Forelimb muscle (tissue), 1 donor: ENCODE measurements around the gene SLC25A31. TPM values are rescaled to one million over a fixed set of nuclear protein-coding genes. Genes with fewer than 3 reads are reported as not detected.

Source experiments
- DNase-seq: peaks from one replicate; pipeline ENCODE4 v3.0.0-alpha.2; 2013; ENCODE audit warnings: low read depth
- polyA plus RNA-seq: library from polyadenylated mRNA; unstranded; fragments of 120-200 nt; gene quantifications from one replicate; pipeline ENCODE4 v1.2.1, GENCODE V29; 2013; ENCODE audit not compliant: insufficient read length

SLC25A31 gene
- not detected for polyA plus RNA-seq

DNA sequence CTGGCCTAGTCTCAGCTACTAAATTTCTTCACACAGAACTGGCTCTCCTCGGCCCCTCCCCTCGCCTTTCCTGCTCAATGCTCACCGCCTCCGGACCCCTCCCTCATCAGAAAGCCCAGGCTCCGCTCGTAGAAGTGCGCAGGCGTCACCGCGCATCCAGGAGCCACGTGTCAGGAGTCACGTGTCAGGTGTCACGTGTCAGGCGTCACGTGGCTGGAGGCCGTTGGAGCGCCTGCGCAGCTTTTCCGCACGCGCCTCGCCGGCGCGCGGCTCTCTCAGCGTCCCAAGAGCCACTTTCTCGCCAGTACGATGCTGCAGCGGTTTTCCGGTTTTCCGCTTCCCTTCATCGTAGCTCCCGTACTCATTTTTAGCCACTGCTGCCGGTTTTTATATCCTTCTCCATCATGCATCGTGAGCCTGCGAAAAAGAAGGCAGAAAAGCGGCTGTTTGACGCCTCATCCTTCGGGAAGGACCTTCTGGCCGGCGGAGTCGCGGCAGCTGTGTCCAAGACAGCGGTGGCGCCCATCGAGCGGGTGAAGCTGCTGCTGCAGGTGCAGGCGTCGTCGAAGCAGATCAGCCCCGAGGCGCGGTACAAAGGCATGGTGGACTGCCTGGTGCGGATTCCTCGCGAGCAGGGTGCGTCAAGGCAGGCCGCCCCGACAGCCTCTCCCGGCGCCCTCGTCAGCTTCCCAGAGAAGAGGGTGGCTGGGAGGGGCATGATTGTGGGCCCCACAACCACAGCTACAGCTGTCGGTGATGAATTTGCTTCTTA is at the start of gene SLC25A31:
SLC25A31 (plus strand) TSS at position 259 of the 772 bp plus-strand sequence; CDS start at position 405, 146 bp downstream.
- no peak for DNase-seq

DNA sequence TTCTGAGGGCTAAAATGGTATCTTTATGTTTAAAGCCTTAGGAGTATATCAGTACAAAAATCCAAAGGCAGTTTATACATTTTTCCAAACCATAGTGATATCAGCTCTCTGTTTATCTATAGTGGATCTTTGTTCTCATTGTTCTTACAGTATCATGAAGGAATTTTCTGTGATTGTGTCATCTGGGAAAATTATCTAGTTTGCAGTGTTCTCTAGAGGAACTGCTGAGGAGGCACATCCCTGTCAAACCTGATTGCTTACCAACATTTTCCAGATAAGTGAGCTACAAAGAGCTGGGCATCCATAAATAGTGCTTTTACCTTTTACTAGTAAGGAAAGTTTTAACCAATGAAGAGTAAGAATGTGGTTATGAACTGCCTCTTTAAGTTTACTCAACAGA is 44.9 kb upstream of the SLC25A31 start:
- DNase-seq = no peak

DNA sequence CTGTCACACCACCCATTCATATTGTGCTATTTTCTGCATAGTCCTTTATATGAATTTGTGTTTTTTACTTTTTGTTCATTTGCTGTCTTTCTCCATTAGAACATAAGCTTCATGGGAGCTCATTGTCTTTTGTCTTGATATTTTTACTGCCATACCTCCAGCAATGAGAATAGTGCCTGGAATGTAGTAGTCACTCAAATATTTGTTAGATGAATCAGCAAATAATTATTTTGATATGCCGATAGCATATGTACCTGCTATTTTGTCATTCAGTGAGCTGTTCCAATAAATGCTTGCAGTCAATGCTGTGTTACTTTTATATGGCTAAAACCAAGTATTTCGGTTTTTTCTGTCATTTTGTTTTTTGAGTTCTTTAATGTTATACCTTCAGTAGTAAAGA is 43.5 kb upstream of the SLC25A31 start:
- no peak for DNase-seq

DNA sequence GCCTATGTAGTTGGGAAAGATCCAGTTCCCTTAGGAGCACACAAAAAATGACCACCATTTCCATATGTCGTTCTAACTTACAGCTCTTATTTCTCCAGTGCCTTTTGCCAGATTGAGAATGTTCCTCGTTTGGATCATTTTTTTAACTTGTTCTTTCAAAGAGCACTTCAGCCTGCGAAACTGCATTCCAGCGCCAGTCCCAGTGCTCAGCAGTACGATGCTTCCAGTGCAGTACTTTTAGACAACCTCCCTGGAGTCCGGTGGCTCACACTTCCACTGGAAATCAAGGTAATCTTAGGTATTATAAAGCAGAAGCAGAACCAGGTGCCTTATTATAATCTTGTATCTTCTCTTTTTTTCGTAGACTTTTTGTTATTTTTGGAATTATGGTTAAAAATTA is 42.6 kb upstream of the SLC25A31 start:
- no peak for DNase-seq

DNA sequence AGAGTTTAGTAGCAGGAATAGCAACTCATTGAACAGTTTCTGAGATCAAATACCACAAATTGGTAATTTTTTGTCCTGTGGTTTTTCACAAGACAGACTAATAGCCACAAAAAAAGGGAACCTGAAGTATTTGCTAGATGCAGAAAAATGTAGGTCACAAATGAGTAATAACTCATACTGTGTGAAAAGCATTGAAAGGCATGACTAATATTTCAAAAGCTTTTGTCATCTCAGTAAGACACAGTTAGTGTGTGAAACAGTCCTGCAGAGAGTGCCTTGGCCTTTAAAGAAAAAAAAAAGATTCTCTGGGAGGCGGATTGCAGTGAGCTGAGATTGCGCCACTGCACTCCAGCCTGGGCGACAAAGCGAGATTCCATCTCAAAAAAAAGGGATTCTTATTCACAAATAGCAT is 31.4 kb upstream of the SLC25A31 start:
- no peak for DNase-seq

DNA sequence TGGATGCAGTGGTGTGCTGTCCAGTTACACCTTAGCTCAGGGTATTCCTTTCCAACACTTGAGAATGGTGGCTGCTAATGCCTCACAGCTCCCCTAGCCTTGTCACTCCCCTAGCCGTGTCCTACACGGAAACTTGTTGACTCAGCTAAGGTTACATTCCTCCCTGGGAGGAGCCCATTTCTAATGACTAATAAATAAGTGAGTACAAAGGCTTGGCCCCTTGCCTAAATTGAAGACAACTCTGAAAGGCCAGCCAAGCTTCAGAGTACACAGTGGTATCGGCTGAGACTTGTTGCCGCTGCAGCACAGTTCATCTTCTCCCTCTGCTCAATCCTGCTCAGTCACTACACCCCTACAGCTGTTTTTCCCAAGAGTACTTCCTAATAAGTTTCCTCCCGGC is 21.2 kb upstream of the SLC25A31 start:
- DNase-seq = no peak

DNA sequence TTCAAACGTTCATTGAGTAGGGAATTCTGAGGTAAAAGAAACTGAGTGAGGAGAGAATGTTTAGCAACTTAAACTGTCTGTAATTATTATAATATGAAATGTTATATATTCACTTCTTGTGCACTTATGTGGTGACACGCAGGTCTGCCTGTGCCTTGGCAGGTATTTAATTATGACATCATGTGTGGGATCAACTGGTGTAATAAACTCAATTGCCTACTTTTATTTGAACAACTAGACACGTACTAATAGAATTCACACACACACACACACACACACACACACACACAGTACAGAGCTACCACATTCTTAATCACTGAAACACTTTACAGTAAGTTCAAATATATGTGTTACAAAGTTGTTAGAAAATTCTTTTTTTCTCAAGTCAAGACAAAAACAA is 20.7 kb upstream of the SLC25A31 start:
- DNase-seq = no peak

DNA sequence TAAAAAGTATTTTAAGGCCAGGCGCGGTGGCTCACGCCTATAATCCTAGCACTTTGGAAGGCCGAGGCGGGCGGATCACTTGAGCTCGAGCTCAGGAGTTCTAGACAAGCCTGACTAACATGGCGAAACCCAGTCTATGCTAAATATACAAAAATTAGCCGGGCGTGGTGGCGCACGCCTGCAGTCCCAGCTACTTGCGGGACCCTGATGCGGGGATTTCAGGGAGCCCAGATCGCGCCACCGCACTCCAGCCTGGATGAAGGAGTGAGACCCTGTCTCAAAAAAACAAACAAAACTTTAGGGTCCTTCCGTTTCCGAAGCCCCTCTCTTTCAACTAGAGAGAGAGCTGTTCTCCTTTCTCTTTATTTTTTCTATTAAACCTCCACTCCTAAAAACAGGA is 1.2 kb downstream of the SLC25A31 start:
- DNase-seq = no peak

DNA sequence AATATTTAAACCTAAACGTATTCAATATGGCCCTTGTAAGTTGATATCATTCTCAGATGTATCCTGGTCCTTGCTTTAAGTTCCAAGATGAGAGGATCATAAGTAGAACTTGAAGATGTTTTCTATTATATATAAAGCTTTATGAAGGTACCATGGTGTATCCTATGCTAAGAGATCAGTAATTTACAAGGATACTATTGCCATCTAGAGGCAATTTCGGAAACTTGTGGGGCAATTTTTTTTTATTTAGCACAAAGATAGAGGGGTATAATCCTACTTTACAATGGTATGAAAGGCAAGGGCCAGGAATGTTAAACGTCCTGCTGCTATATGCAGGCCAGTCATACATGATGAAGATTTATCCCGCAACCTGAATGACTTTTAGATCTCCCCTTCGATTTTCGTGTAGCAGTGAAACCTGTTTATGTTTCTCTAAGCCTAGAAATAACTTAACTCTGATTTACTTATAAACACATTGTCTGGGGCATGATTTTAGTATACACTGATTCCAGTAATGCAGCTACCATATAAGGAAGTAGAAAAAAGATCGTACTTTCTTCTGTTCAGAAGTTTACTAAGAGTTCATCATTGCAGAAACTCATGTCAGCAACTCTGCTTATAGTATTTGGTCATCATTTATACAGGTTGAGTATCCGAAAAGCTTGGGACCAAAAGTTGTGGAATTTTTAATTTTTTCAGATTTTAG is 2.6 kb downstream of the SLC25A31 start:
- DNase-seq = peak; percentile 16

DNA sequence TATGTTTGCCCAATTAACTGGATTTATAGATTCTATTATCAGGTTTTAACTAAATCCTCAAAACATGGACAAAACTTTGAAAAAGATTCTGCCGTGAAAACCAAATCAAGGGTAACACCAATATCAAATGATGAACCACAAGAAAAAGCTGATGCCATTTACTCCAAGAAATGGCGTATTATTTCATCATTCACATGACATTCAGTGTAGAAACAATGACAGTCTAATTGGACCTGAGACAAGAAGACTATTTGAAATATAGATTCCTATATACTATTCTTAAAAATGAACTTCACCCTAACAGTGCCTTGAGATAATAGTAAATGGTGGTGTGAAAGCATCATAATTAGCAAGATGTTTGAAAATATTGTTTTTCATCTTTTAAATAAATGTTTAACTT is 4.8 kb downstream of the SLC25A31 start:
- no peak for DNase-seq

DNA sequence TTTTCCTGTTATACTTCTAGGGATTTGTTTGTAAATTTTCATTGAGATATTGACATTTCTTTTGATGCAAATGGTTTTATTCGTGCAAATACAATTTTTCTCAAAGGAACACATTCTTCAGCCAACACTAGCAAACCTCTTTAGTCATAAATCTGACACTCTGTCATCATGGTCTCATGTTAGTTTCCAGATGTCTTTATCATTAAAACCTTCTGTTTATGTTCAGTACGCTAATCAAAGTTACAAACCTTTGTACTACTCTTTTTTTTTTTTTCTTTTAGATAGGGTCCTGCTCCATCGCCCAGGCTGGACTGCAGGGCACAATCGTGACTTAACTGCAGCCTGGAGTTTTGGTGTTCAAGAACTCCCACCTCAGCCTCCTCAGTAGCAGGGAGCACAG is 7.1 kb downstream of the SLC25A31 start:
- no peak for DNase-seq

DNA sequence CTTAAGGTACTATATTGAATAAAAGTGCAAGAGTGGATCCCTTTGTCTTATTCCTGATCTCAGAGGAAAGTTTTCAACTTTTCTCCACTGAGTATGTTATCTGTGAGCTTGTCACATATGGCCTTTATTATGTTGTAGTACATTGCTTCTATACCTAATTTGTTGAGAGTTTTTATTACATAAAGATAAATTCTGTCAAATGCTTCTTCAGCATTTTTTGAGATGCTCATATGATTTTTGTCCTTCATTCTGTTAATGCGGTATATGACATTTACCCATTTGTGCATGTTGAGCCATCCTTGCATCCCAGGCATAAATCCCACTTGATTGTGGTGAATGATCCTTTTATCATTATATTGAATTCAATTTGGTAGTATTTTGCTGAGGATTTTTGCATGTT is 11.0 kb downstream of the SLC25A31 start:
- DNase-seq = no peak

DNA sequence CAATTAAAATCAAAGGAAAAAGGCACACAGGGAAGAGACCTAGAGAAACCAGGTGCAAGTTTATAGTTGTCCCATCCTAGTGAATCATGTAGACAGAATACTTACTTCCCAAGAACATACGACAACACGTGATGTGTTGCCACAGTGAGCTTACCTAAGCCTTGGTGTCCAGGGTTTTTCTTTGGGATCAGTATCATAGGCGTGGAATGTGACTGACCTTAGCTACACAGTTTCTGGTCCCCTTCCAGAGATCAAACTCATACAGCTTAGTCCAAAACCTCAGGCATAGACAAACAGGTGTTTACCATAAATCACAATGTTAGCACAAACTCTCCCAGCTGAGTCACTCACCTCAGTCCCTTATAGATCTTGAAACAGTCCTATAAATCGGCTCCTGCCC is 17.7 kb downstream of the SLC25A31 start:
- no peak for DNase-seq

DNA sequence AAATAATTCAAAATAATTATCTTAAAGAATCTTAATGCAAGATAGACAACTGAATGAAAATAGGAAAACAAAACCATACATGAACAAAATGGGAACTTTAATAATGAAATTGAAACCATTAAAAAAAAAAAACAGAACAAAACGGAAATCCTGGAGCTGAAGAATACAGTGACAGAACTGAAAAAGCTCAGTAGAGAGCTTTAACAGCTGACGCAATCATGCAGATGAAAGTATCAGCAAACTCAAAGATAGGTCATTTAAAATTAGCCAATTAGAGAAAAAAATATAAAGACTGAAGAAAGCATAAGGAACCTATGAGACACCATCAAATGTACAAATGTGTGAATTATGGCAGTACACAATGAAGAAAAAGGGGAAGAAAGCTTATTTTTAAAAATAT is 18.8 kb downstream of the SLC25A31 start:
- DNase-seq = no peak

DNA sequence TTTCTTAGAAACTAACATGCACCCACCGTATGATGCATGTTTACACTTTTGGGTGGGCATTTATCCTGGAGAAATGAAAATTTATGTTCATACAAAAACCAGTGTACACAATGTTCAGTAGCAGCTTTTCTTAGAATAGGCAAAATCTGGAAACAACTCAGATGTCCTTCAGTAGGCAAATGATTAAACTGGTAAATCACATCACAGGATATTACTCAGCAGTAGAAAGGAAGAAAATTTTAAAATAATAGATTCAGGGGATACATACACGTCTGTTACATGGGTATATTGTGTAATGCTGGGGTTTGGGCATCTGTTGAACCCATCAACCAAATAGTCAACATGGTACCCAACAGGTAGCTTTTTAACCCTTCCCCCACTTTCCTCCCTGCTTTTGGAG is 26.7 kb downstream of the SLC25A31 start:
- no peak for DNase-seq

DNA sequence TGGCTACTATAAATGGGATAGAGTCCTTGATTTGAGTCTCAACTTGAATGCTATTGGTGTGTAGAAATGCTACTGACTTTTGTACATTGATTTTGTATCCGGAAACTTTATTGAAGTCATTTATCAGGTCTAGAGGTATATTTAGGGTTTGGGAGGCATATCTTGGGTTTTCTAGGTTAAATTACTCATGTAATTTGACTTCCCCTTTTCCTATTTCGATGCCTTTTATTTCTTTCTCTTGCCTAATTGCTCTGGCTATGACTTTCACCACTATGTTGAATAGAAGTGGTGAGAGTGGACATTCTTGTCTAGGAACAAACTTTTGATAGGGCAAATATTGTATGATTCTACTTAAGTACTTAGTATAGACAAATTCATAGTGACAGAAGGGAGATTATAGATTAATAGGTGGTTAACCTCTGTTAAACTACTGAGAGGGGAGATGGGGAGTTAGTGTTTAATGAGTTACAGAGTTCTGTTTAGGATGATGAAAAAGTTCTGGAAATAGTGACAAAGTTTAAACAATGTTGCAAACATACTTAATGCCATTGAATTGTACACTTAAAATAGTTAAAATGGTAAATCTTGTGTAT is 29.1 kb downstream of the SLC25A31 start:
- no peak for DNase-seq

DNA sequence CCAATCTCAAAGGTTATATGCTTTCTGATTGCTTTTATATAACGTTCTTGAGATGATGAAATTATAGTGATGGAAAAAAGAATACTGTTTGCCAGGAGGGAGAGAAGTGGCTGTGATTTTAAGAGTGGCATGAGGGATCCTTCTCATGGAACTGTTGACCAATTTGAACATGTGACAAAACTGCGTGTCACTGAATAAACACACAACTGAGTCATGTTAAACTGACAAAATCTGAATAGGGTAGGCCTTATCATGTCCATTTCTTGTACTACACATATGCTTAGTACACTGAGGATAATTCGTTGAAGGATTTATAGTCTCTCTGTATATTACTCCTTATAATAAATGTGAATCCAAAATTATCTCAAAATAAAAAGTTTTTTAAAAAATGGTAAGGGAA is 29.7 kb downstream of the SLC25A31 start:
- no peak for DNase-seq

DNA sequence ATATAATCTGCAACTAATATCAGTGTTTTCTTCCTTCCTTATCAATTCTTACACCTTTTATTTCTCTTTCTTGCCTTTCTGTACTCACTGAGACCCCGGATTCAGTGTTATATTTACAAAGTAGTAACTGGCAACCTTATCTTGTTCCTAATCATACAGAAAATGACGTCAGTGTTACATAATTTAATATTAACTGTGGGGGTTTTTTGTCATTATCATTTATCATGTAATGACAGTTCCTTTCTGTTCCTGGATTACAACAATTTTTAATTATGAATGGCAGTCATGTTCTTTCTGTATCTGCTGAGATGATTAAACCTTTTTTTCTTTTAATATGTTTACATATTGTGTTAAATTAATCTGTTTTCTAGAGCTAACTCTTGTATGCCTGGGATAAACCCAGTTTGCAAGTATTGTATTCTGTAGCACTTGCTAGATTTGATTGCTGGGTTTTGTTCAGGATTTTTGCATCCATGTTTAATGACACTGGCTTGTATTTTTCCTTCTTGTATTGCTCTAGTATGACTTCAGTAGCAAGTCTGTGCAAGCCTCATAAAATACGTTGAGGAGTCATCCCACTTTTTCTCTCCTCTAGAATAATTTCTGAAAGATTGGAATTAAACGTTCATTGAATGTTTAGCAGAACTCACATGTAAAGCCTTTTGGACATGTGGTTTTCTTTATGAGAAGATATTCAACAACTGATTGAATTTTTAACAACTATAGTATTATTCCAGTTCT is 41.5 kb downstream of the SLC25A31 start:
- no peak for DNase-seq

DNA sequence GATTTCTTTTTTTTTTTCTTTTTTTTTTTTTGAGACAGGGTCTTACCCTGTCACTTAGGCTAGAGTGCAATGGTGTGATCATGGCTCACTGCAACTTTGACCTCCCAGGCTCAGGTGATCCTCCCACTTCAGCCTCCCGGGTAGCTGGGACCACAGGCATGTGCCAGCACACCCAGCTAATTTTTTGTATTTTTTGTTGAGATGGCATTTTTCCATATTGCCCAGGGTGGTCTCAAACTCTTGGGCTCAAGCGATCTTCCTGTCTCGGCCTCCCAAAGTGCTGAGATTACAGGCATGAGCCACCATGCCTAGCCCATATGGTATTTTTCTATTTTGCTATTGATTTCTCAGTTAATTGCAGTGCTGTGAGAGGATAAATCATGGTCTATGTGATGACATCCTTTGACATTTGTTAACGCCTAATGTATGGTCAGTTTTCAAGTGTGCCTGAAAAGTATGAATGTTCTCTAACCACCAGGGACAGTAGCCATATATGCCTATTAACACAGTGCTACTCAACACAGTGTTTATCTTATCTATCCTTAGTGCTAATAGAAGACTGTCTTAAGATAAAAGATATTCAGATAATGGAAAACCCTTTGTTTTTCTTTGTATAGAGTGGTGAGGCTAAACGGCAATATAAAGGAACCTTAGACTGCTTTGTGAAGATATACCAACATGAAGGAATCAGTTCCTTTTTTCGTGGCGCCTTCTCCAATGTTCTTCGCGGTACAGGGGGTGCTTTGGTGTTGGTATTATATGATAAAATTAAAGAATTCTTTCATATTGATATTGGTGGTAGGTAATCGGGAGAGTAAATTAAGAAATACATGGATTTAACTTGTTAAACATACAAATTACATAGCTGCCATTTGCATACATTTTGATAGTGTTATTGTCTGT is 42.8 kb downstream of the SLC25A31 start:
- no peak for DNase-seq

DNA sequence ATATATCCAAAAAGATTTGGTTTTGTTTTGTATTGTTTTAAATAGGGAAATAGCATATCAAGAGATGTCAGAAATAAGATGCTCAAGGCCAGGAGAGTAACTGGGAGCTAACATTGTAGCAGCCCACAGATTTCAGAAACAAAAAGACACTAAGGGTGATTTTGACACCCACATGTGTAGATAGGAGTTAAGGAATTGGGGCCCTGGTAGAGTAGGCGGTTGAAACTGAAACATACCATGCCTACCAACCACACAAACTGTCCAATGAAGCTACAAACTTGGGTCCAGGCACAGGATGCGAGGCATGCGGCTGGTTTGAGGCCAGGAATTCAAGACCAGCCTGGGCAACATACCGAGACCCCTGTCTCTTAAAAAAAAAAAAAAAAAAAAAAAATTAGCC is 45.6 kb downstream of the SLC25A31 start:
- no peak for DNase-seq

DNA sequence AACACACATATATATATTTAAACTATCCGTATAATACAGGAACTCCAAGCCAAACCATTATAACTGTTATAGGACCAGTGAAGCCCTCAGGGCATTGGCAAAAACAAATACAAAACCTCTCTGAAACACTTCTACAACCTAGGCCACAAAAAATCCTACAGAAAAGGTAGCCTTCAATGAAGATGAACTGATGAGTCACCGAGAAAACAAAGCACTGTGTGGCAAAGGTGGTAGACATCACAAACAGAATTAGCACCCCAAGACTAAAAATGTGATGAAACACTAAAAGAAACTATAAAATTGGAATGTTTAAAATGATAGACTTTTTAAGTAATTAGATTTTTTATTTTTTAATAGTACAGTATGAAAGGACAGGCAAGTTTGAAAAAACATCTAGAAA is 46.4 kb downstream of the SLC25A31 start:
- no peak for DNase-seq
